ENCODE measurements around the gene CFAP99. TPM values are rescaled to one million over a fixed set of nuclear protein-coding genes. Genes with fewer than 3 reads are reported as not detected.

The CFAP99 gene
- total and polyA plus RNA-seq, 9 of the 15 experiments (the other 6 are each of a cell fraction or from before 2014, with no cell fraction given), result 0.07 to 0.18 (median 0.09) TPM; not detected in 6

GRCh38 chr4:2400841-2401609 lies 17.7 kb upstream of the CFAP99 start:
- TF ChIP-seq ESRRA (IDR thresholded peaks at IDR 0.05; ENCODE audit: borderline replicate concordance, low read depth) (no peak), ZNF316 (IDR thresholded peaks at IDR 0.05) (peak; percentile 67; the same call in 1 of the 2 replicates), RBBP5 (IDR thresholded peaks at IDR 0.05; ENCODE audit: borderline replicate concordance, insufficient read depth, low read length, poor library complexity, severe bottlenecking) (peak; percentile 6), TRIM28 (IDR thresholded peaks at IDR 0.05) (0 out of 2 replicates have a peak, but pooled peaks have one; percentile 18)
- TF ChIP-seq, protein P1, sequence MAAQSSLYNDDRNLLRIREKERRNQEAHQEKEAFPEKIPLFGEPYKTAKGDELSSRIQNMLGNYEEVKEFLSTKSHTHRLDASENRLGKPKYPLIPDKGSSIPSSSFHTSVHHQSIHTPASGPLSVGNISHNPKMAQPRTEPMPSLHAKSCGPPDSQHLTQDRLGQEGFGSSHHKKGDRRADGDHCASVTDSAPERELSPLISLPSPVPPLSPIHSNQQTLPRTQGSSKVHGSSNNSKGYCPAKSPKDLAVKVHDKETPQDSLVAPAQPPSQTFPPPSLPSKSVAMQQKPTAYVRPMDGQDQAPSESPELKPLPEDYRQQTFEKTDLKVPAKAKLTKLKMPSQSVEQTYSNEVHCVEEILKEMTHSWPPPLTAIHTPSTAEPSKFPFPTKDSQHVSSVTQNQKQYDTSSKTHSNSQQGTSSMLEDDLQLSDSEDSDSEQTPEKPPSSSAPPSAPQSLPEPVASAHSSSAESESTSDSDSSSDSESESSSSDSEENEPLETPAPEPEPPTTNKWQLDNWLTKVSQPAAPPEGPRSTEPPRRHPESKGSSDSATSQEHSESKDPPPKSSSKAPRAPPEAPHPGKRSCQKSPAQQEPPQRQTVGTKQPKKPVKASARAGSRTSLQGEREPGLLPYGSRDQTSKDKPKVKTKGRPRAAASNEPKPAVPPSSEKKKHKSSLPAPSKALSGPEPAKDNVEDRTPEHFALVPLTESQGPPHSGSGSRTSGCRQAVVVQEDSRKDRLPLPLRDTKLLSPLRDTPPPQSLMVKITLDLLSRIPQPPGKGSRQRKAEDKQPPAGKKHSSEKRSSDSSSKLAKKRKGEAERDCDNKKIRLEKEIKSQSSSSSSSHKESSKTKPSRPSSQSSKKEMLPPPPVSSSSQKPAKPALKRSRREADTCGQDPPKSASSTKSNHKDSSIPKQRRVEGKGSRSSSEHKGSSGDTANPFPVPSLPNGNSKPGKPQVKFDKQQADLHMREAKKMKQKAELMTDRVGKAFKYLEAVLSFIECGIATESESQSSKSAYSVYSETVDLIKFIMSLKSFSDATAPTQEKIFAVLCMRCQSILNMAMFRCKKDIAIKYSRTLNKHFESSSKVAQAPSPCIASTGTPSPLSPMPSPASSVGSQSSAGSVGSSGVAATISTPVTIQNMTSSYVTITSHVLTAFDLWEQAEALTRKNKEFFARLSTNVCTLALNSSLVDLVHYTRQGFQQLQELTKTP (IDR thresholded peaks at IDR 0.05; ENCODE audit: low read depth in 1 of 2, partially characterized antibody in 2 of 2), result no peak
- in situ Hi-C loops (cut with MboI) (no loop called here), intact Hi-C loops (cut with micrococcal nuclease) (no loop called here)
- ATAC-seq, result no peak
- 80% methylated on average over 14 of the region's 15 CpGs for WGBS (ENCODE audit: insufficient coverage, low coverage, missing lambda C conversion rate)
- peaks cover 4% of the 10 kb centered on the region for H3K9me1 ChIP-seq (ENCODE audit: control insufficient read depth, insufficient read depth, low read length)
- H3K79me2 ChIP-seq (ENCODE audit: control insufficient read depth, insufficient read depth, low read length), result peaks cover 72% of the 10 kb centered on the region
- ChIA-PET CTCF (ENCODE audit: low intra/inter-chr PET ratio) (interaction anchor here (0.5 kb wide), 1 partner anchor 11 kb away, joined by 4 read pairs; no protein-coding TSS in a partner anchor), POLR2A (interaction anchor here (0.6 to 3.2 kb wide), 5 partner anchors 8 to 15 kb away, joined by 3 to 18 read pairs (median 5); no protein-coding TSS in a partner anchor)
- H3K36me3 ChIP-seq (ENCODE audit: control insufficient read depth, insufficient read depth, low read length), result peaks cover 8% of the 10 kb centered on the region; the same call in 1 of the 3 replicates
- H3K9me3 ChIP-seq (replicated peaks; ENCODE audit: control insufficient read depth, insufficient read depth, low read depth, low read length), result no peaks in the 10 kb centered on the region
- H3K4me1 ChIP-seq (replicated peaks in 1 of 2; ENCODE audit: control insufficient read depth in 2 of 2, insufficient read depth in 2 of 2, low read length in 2 of 2), result peaks cover 35 to 84% of the 10 kb centered on the region in 2 experiments
- no TSS peak for BruUV-seq (replicated peaks)
- peak; percentile 42 for FAIRE-seq
- H3K27ac ChIP-seq (ENCODE audit: extremely low read depth, low read depth, low read length), result no peak overlapping the region
- no peaks in the 10 kb centered on the region for H4K20me1 ChIP-seq (replicated peaks; ENCODE audit: control insufficient read depth, insufficient read depth, low read length)
- peak overlapping the region in 1 of 2 experiments; percentile 86; a peak in 1 of 4 replicates for H3K9ac ChIP-seq (ENCODE audit: insufficient read depth in 1 of 2, low read depth in 2 of 2, low read length in 2 of 2)
- no peak overlapping the region for H3K4me3 ChIP-seq
- DNase-seq (ENCODE audit: extremely low read depth in 1 of 4, low spot score in 3 of 4), result no peak
- no peak overlapping the region for H2AFZ ChIP-seq (ENCODE audit: low read depth, low read length)
- H3K27me3 ChIP-seq (ENCODE audit: control insufficient read depth in 2 of 2, insufficient read depth in 2 of 2, low read length in 2 of 2), result no peaks in the 10 kb centered on the region
- no peak overlapping the region; the same call in 1 of the 2 replicates for H3K4me2 ChIP-seq (ENCODE audit: insufficient read depth, low read length)

Data from K562 (cell line).